Central memory CD8-positive, alpha-beta T cell (primary cell): ENCODE measurements around the gene KIAA1549.
"Not testable (repeated sequence)": the region's sequence is repeated elsewhere in the genome, so short reads cannot be mapped to it uniquely, and the experiment has no call there.

Experiments used
- ATAC-seq: fragments of 150-1000 bp; cut with Tn5 transposase; replicated peaks from 2 replicates; pipeline ENCODE4 v1.10.0; 2022; ENCODE audit warnings: mild to moderate bottlenecking, moderate FRiP score, moderate number of reproducible peaks; ENCODE audit not compliant: poor library complexity, severe bottlenecking; ENCODE audit errors: extremely low read depth
- DNase-seq, 2 donors: peaks; one replicate each; pipeline ENCODE4 v3.0.0; 2021; ENCODE audit warnings: low spot score in 2 of 2
- H3K27ac Mint-ChIP-seq: one replicate; pipeline ENCODE4 v1.8.0; 2022; ENCODE audit warnings: low read depth, mild to moderate bottlenecking, moderate library complexity, mixed read lengths
- H3K27me3 Mint-ChIP-seq: one replicate; pipeline ENCODE4 v1.8.0; 2022; ENCODE audit warnings: mixed read lengths
- H3K36me3 Mint-ChIP-seq: one replicate; pipeline ENCODE4 v1.8.0; 2022; ENCODE audit warnings: mild to moderate bottlenecking, moderate library complexity, mixed read lengths; ENCODE audit not compliant: insufficient read depth
- H3K4me1 Mint-ChIP-seq: one replicate; pipeline ENCODE4 v1.8.0; 2022; ENCODE audit warnings: mixed read lengths
- H3K4me3 Mint-ChIP-seq: one replicate; pipeline ENCODE4 v1.8.0; 2022; ENCODE audit warnings: mild to moderate bottlenecking, moderate library complexity, mixed read lengths
- H3K9me3 Mint-ChIP-seq: one replicate; pipeline ENCODE4 v1.8.0; 2022; ENCODE audit warnings: mixed read lengths

Gene KIAA1549

GRCh38 chr7:138814816-138815332 lies 166.3 kb downstream of the KIAA1549 start:
- Mint-ChIP-seq H3K4me1 (no peaks in the 10 kb centered on the region), H3K9me3 (no peaks in the 10 kb centered on the region), H3K27me3 (no peaks in the 10 kb centered on the region), H3K36me3 (no peaks in the 10 kb centered on the region), H3K27ac (no peak overlapping the region), H3K4me3 (no peak overlapping the region)
- no peak for DNase-seq
- no peak for ATAC-seq

GRCh38 chr7:138813945-138814344 lies 167.2 kb downstream of the KIAA1549 start:
- Mint-ChIP-seq H3K27me3 (no peaks in the 10 kb centered on the region), H3K9me3 (no peaks in the 10 kb centered on the region), H3K27ac (no peak overlapping the region), H3K36me3 (no peaks in the 10 kb centered on the region), H3K4me3 (no peak overlapping the region), H3K4me1 (no peaks in the 10 kb centered on the region)
- DNase-seq (no peak), ATAC-seq (no peak)

GRCh38 chr7:138811327-138811726 lies 169.9 kb downstream of the KIAA1549 start:
- not testable (repeated sequence) for H3K9me3 Mint-ChIP-seq, ATAC-seq, H3K4me3 Mint-ChIP-seq, H3K36me3 Mint-ChIP-seq, DNase-seq, H3K27ac Mint-ChIP-seq, H3K27me3 Mint-ChIP-seq, H3K4me1 Mint-ChIP-seq

- H3K27me3 Mint-ChIP-seq, result no peaks in the 10 kb centered on the region
- H3K4me3 Mint-ChIP-seq, result no peak overlapping the region
- H3K27ac Mint-ChIP-seq, result no peak overlapping the region
- DNase-seq (no peak), ATAC-seq (no peak)
- no peaks in the 10 kb centered on the region for H3K36me3 Mint-ChIP-seq
- no peaks in the 10 kb centered on the region for H3K4me1 Mint-ChIP-seq
- H3K9me3 Mint-ChIP-seq, result no peaks in the 10 kb centered on the region
Measured at GRCh38 chr7:138809346-138809745, 171.8 kb downstream of the KIAA1549 start.

- H3K36me3 Mint-ChIP-seq, result no peaks in the 10 kb centered on the region
- ATAC-seq (no peak), DNase-seq (no peak)
- no peaks in the 10 kb centered on the region for H3K9me3 Mint-ChIP-seq
- no peak overlapping the region for H3K4me3 Mint-ChIP-seq
- H3K27me3 Mint-ChIP-seq, result peaks cover 12% of the 10 kb centered on the region
- no peaks in the 10 kb centered on the region for H3K4me1 Mint-ChIP-seq
- H3K27ac Mint-ChIP-seq, result no peak overlapping the region
Measured at GRCh38 chr7:138804618-138805017, 176.6 kb downstream of the KIAA1549 start.

- no peak for DNase-seq
- no peak overlapping the region for H3K27ac Mint-ChIP-seq
Measured at GRCh38 chr7:138802706-138803105, 178.5 kb downstream of the KIAA1549 start.

GRCh38 chr7:138801256-138801655 lies 179.9 kb downstream of the KIAA1549 start:
- H3K9me3 Mint-ChIP-seq, result no peaks in the 10 kb centered on the region
- H3K4me1 Mint-ChIP-seq, result peaks cover 12% of the 10 kb centered on the region
- no peak overlapping the region for H3K4me3 Mint-ChIP-seq
- ATAC-seq (no peak), DNase-seq (no peak)
- H3K27ac Mint-ChIP-seq, result no peak overlapping the region
- H3K36me3 Mint-ChIP-seq, result no peaks in the 10 kb centered on the region
- H3K27me3 Mint-ChIP-seq, result peaks cover 21% of the 10 kb centered on the region

More at GRCh38 chr7:138802706-138803105, 178.5 kb downstream of the KIAA1549 start:
- Mint-ChIP-seq H3K4me3 (no peak overlapping the region), H3K36me3 (no peaks in the 10 kb centered on the region), H3K4me1 (peaks cover 9% of the 10 kb centered on the region), H3K27me3 (peaks cover 21% of the 10 kb centered on the region), H3K9me3 (no peaks in the 10 kb centered on the region)
- ATAC-seq, result no peak

- Mint-ChIP-seq H3K27me3 (peaks cover 21% of the 10 kb centered on the region), H3K4me1 (peaks cover 12% of the 10 kb centered on the region), H3K27ac (no peak overlapping the region), H3K4me3 (no peak overlapping the region), H3K36me3 (peaks cover 1% of the 10 kb centered on the region), H3K9me3 (no peaks in the 10 kb centered on the region)
- ATAC-seq (no peak), DNase-seq (no peak)
Measured at GRCh38 chr7:138799336-138800000, 181.7 kb downstream of the KIAA1549 start.

GRCh38 chr7:138798836-138799235 lies 182.4 kb downstream of the KIAA1549 start:
- Mint-ChIP-seq H3K9me3 (no peaks in the 10 kb centered on the region), H3K4me3 (no peak overlapping the region), H3K27ac (no peak overlapping the region), H3K27me3 (peaks cover 21% of the 10 kb centered on the region), H3K4me1 (peaks cover 12% of the 10 kb centered on the region), H3K36me3 (peaks cover 1% of the 10 kb centered on the region)
- DNase-seq (no peak), ATAC-seq (no peak)

GRCh38 chr7:138797715-138798320 lies 183.4 kb downstream of the KIAA1549 start, which contains the start of the genes ATP6V0A4 and TMEM213:
Gene ATP6V0A4, minus strand, starts transcription at chr7:138798196. Its CDS starts 26,949 bp downstream, at chr7:138771247.
Gene TMEM213, plus strand, starts transcription at chr7:138797994. Its CDS starts 111 bp downstream, at chr7:138798105.
- H3K36me3 Mint-ChIP-seq, result peaks cover 1% of the 10 kb centered on the region
- ATAC-seq (peak; percentile 36), DNase-seq (no peak)
- no peaks in the 10 kb centered on the region for H3K9me3 Mint-ChIP-seq
- H3K4me1 Mint-ChIP-seq, result peaks cover 12% of the 10 kb centered on the region
- H3K27ac Mint-ChIP-seq, result no peak within 1 kb of the TSS
- H3K27me3 Mint-ChIP-seq, result peaks cover 21% of the 10 kb centered on the region
- no peak within 1 kb of the TSS for H3K4me3 Mint-ChIP-seq

GRCh38 chr7:138797046-138797445 lies 184.1 kb downstream of the KIAA1549 start:
- peaks cover 28% of the 10 kb centered on the region for H3K27me3 Mint-ChIP-seq
- not testable (repeated sequence) for H3K4me3 Mint-ChIP-seq, H3K9me3 Mint-ChIP-seq, H3K36me3 Mint-ChIP-seq, ATAC-seq, H3K27ac Mint-ChIP-seq, DNase-seq
- H3K4me1 Mint-ChIP-seq, result peaks cover 17% of the 10 kb centered on the region

GRCh38 chr7:138796038-138796615 lies 185.1 kb downstream of the KIAA1549 start:
- DNase-seq (no peak), ATAC-seq (no peak)
- peaks cover 37% of the 10 kb centered on the region for H3K27me3 Mint-ChIP-seq
- peaks cover 17% of the 10 kb centered on the region for H3K4me1 Mint-ChIP-seq
- H3K27ac Mint-ChIP-seq, result no peak overlapping the region
- H3K9me3 Mint-ChIP-seq, result no peaks in the 10 kb centered on the region
- H3K4me3 Mint-ChIP-seq, result no peak overlapping the region
- H3K36me3 Mint-ChIP-seq, result peaks cover 1% of the 10 kb centered on the region
